GM23338 (cell line): Measurements from ENCODE around the gene CHD5. TPM values are rescaled to one million over a fixed set of nuclear protein-coding genes. Genes with fewer than 3 reads are reported as not detected.

ENCODE experiments used
- ATAC-seq: fragments of 200-7000 bp; cut with Tn5 transposase; 3 replicates; pipeline ENCODE4 v1.9.1; 2020
- DNase-seq: peaks from one replicate; pipeline ENCODE4 v3.0.0-alpha.2; 2015; ENCODE audit warnings: low spot score
- H2AFZ ChIP-seq: fragments of 200-600 bp; sonication (generic); 2 replicates; pipeline ENCODE4 v1.8.0; 2016; ENCODE audit warnings: antibody characterized with exemption, mild to moderate bottlenecking, moderate library complexity
- H3F3A ChIP-seq: fragments of 200-600 bp; sonication (generic); replicated peaks from 2 replicates; pipeline ENCODE4 v1.8.0; 2017; ENCODE audit warnings: antibody characterized with exemption, mixed run types, low read depth
- H3K27ac ChIP-seq: fragments of 200-600 bp; sonication (generic); 2 replicates; pipeline ENCODE4 v1.6.1; 2016; ENCODE audit warnings: low read depth
- H3K27me3 ChIP-seq: fragments of 200-600 bp; sonication (generic); 2 replicates; pipeline ENCODE4 v1.8.0; 2016; ENCODE audit warnings: mild to moderate bottlenecking, mixed run types, moderate library complexity; ENCODE audit not compliant: insufficient read depth
- H3K36me3 ChIP-seq: fragments of 200-600 bp; sonication (generic); 2 replicates; pipeline ENCODE4 v1.8.0; 2016; ENCODE audit warnings: mild to moderate bottlenecking; ENCODE audit not compliant: insufficient read depth
- H3K4me1 ChIP-seq: fragments of 200-600 bp; sonication (generic); 2 replicates; pipeline ENCODE4 v1.8.0; 2016; ENCODE audit warnings: mild to moderate bottlenecking, moderate library complexity; ENCODE audit not compliant: insufficient read depth
- H3K4me2 ChIP-seq: fragments of 200-600 bp; sonication (generic); 2 replicates; pipeline ENCODE4 v1.7.1; 2017; ENCODE audit warnings: mixed run types
- H3K4me3 ChIP-seq: fragments of 200-600 bp; sonication (generic); 2 replicates; pipeline ENCODE4 v1.6.1; 2016; ENCODE audit warnings: mixed run types
- H3K79me2 ChIP-seq: fragments of 200-600 bp; sonication (generic); replicated peaks from 2 replicates; pipeline ENCODE4 v1.8.0; 2017; ENCODE audit warnings: mild to moderate bottlenecking; ENCODE audit not compliant: insufficient read depth
- H3K9me2 ChIP-seq: fragments of 200-600 bp; sonication (generic); 2 replicates; pipeline ENCODE4 v1.8.0; 2017; ENCODE audit not compliant: insufficient read depth
- H4K20me1 ChIP-seq: fragments of 200-600 bp; sonication (generic); replicated peaks from 2 replicates; pipeline ENCODE4 v1.8.0; 2017; ENCODE audit warnings: mild to moderate bottlenecking; ENCODE audit not compliant: insufficient read depth
- H3K27ac Mint-ChIP-seq: 2 replicates; pipeline ENCODE4 v1.8.0; 2020; ENCODE audit warnings: inconsistent platforms, mild to moderate bottlenecking, moderate library complexity, mixed read lengths
- H3K27me3 Mint-ChIP-seq: 3 replicates; pipeline ENCODE4 v1.8.0; 2022; ENCODE audit warnings: low read depth, mild to moderate bottlenecking, moderate library complexity, mixed read lengths, inconsistent platforms; ENCODE audit not compliant: insufficient read depth, poor library complexity
- H3K36me3 Mint-ChIP-seq: 3 replicates; pipeline ENCODE4 v1.8.0; 2021; ENCODE audit warnings: low read depth, mild to moderate bottlenecking, inconsistent platforms, moderate library complexity, mixed read lengths
- H3K4me1 Mint-ChIP-seq: 3 replicates; pipeline ENCODE4 v1.8.0; 2020; ENCODE audit warnings: mild to moderate bottlenecking, inconsistent platforms, mixed read lengths
- H3K4me3 Mint-ChIP-seq: 3 replicates; pipeline ENCODE4 v1.8.0; 2021; ENCODE audit warnings: moderate library complexity, mild to moderate bottlenecking, inconsistent platforms, mixed read lengths
- H3K9me3 Mint-ChIP-seq: 3 replicates; pipeline ENCODE4 v1.8.0; 2020; ENCODE audit warnings: moderate library complexity, mild to moderate bottlenecking, inconsistent platforms, mixed read lengths
- CREB1 ChIP-seq: fragments of 250-450 bp; sonication (Bioruptor Pico); IDR thresholded peaks from 2 replicates; pipeline ENCODE4 v1.5.0; 2020; ENCODE audit warnings: low read depth, mild to moderate bottlenecking, moderate library complexity
- CTCF ChIP-seq, 2 experiments: fragments of 200-600 bp in 1 of 2; sonication (generic) in 1 of 2; conservative IDR thresholded peaks; 2 replicates each; pipeline versions ENCODE4 v1.5.1 to v1.6.1; 2016 to 2017; ENCODE audit warnings: antibody characterized with exemption in 2 of 2, low read depth in 2 of 2, mild to moderate bottlenecking in 2 of 2, moderate library complexity in 1 of 2
- ETS1 ChIP-seq: IDR thresholded peaks from 2 replicates; pipeline ENCODE4 v1.6.1; 2016; ENCODE audit warnings: antibody characterized with exemption
- EZH2phosphoT487 ChIP-seq: fragments of 200-600 bp; sonication (generic); IDR thresholded peaks from one replicate; pipeline ENCODE4 v1.8.1; 2018; ENCODE audit warnings: antibody characterized with exemption; ENCODE audit not compliant: unreplicated experiment
- JUNB ChIP-seq: IDR thresholded peaks from one replicate; pipeline ENCODE4 v1.6.1; 2016; ENCODE audit warnings: antibody characterized with exemption; ENCODE audit not compliant: unreplicated experiment
- POLR2AphosphoS5 ChIP-seq: IDR thresholded peaks from 2 replicates; pipeline ENCODE4 v1.6.1; 2016; ENCODE audit warnings: antibody characterized with exemption, low read depth
- REST ChIP-seq: IDR thresholded peaks from one replicate; pipeline ENCODE4 v1.6.1; 2018; ENCODE audit warnings: antibody characterized with exemption; ENCODE audit not compliant: unreplicated experiment
- STAT1 ChIP-seq: IDR thresholded peaks from one replicate; pipeline ENCODE4 v1.6.1; 2016; ENCODE audit warnings: antibody characterized with exemption; ENCODE audit not compliant: unreplicated experiment
- ZNF114 ChIP-seq: fragments of 250-450 bp; sonication (Bioruptor Pico); IDR thresholded peaks from 2 replicates; pipeline ENCODE4 v1.5.0; 2020; ENCODE audit warnings: mild to moderate bottlenecking, moderate library complexity
- ZNF331 ChIP-seq: fragments of 250-450 bp; sonication (Bioruptor Pico); IDR thresholded peaks from 2 replicates; pipeline ENCODE4 v1.5.0; 2020; ENCODE audit warnings: low read depth, mild to moderate bottlenecking, moderate library complexity
- ZNF462 ChIP-seq: fragments of 250-450 bp; sonication (Bioruptor Pico); IDR thresholded peaks from 2 replicates; pipeline ENCODE4 v1.5.0; 2020; ENCODE audit warnings: mild to moderate bottlenecking, moderate library complexity
- polyA plus RNA-seq: library from polyadenylated mRNA; unstranded; fragments of >200 nt; fragmentation: Nextera tagmentation; extraction: Ambion mirVana; gene quantifications from 2 replicates; pipeline ENCODE4 v1.2.1, GENCODE V29; 2016
- total RNA-seq: library from RNA; depleted of rRNA; stranded (reverse); fragments of >200 nt; shearing (Covaris generic); gene quantifications from 2 replicates; pipeline ENCODE4 v1.2.3, GENCODE V29; 2014

CHD5 gene
- total and polyA plus RNA-seq, 2 experiments from 2014 or later = 0.32 to 1.0 TPM

GRCh38 chr1:6087958-6088357 is 92.2 kb downstream of the CHD5 start:
- no peak for ATAC-seq
- H3K27me3 Mint-ChIP-seq = no peaks in the 10 kb centered on the region
- no peak overlapping the region for H3K4me3 ChIP-seq

More at GRCh38 chr1:6087958-6088357, 92.2 kb downstream of the CHD5 start:
- Histone ChIP-seq H3K79me2 (no peaks in the 10 kb centered on the region), H3K36me3 (no peaks in the 10 kb centered on the region), H3K27ac (no peak overlapping the region), H3F3A (0 out of 2 replicates have a peak, but pooled peaks cover 2% of the 10 kb centered on the region), H2AFZ (no peak overlapping the region), H4K20me1 (no peaks in the 10 kb centered on the region), H3K4me2 (no peak overlapping the region), H3K4me1 (no peaks in the 10 kb centered on the region), H3K27me3 (no peaks in the 10 kb centered on the region), H3K9me2 (no peaks in the 10 kb centered on the region)
- DNase-seq = no peak
- Mint-ChIP-seq H3K27ac (no peak overlapping the region), H3K4me3 (no peak overlapping the region), H3K4me1 (peaks cover 7% of the 10 kb centered on the region), H3K9me3 (no peaks in the 10 kb centered on the region), H3K36me3 (no peaks in the 10 kb centered on the region)
- TF ChIP-seq POLR2AphosphoS5 (no peak), ZNF331 (CRISPR knock-in tag) (no peak), REST (no peak), CREB1 (CRISPR knock-in tag) (no peak), JUNB (no peak), ZNF462 (CRISPR knock-in tag) (no peak), CTCF (conservative IDR thresholded peaks at IDR 0.05; ENCODE audit: low read depth in 2 of 2) (no peak), STAT1 (no peak), ZNF114 (CRISPR knock-in tag) (no peak), EZH2phosphoT487 (no peak), ETS1 (no peak)
